K562 (cell line): ENCODE data around the gene MGAT4C. TPM values are rescaled to one million over a fixed set of nuclear protein-coding genes. Genes with fewer than 3 reads are reported as not detected.

Source experiments
- ATAC-seq: fragments of 200-7000 bp; cut with Tn5 transposase; 3 replicates; pipeline ENCODE4 v1.9.1; 2020; ENCODE audit warnings: moderate library complexity
- BruUV-seq: library from RNA; stranded (reverse); fragments of 400-500 nt; replicated peaks from 2 replicates; lab custom pipeline; 2021; lab: Mats Ljungman, UMichigan
- CTCF ChIA-PET: fragments of 300-600 bp; formaldehyde crosslinking; extraction: SDS; loops from one replicate; lab custom pipeline; 2021; ENCODE audit warnings: low intra/inter-chr PET ratio; lab: Yijun Ruan, JAX
- POLR2A ChIA-PET: fragments of 300-600, 350-650 bp; sonication (Branson Sonifier 250); formaldehyde crosslinking; extraction: SDS; loops from one replicate; lab custom pipeline; 2021; ENCODE audit warnings: antibody characterized with exemption, inconsistent platforms; lab: Yijun Ruan, JAX
- DNase-seq, 4 experiments: peaks; one replicate each; pipeline versions ENCODE4 v3.0.0 to v3.0.0-alpha.2; 2011 to 2018; ENCODE audit warnings: low spot score in 3 of 4, mixed read lengths in 3 of 4; ENCODE audit errors: extremely low read depth in 1 of 4
- FAIRE-seq: peaks from 2 replicates; lab custom pipeline; 2011; peaks lifted over from hg19 to GRCh38; lab: Jason Lieb, UNC
- H2AFZ ChIP-seq: 2 replicates; pipeline ENCODE4 v1.6.0; 2011; ENCODE audit warnings: low read depth, low read length, control low read depth, inconsistent platforms
- H3K27ac ChIP-seq: fragments of 200-600 bp; 3 replicates; pipeline ENCODE4 v1.8.0; 2011; ENCODE audit warnings: low read depth, mild to moderate bottlenecking, control low read depth, inconsistent platforms, low read length, moderate library complexity, mixed read lengths; ENCODE audit errors: extremely low read depth
- H3K27me3 ChIP-seq, 2 experiments: fragments of 300-600 bp in 1 of 2; 2 replicates in 1 of 2; 3 replicates in 1 of 2; pipeline versions ENCODE4 v1.6.0 to v1.8.0; 2011; ENCODE audit warnings: inconsistent platforms in 2 of 2, low read length in 2 of 2, mild to moderate bottlenecking in 1 of 2, mixed read lengths in 1 of 2, moderate library complexity in 1 of 2; ENCODE audit not compliant: control insufficient read depth in 2 of 2, insufficient read depth in 2 of 2
- H3K36me3 ChIP-seq: fragments of 300-600 bp; 3 replicates; pipeline ENCODE4 v1.8.0; 2011; ENCODE audit warnings: mild to moderate bottlenecking, low read length, inconsistent platforms; ENCODE audit not compliant: control insufficient read depth, insufficient read depth
- H3K4me1 ChIP-seq, 2 experiments: fragments of 200-600 bp in 1 of 2; replicated peaks in 1 of 2; 2 replicates in 1 of 2; 3 replicates in 1 of 2; pipeline versions ENCODE4 v1.5.1 to v1.8.0; 2011; ENCODE audit warnings: inconsistent platforms in 2 of 2, low read length in 2 of 2, mild to moderate bottlenecking in 1 of 2, mixed read lengths in 1 of 2, moderate library complexity in 1 of 2; ENCODE audit not compliant: control insufficient read depth in 2 of 2, insufficient read depth in 2 of 2
- H3K4me2 ChIP-seq: 2 replicates; pipeline ENCODE4 v1.6.1; 2011; ENCODE audit warnings: low read length, control low read depth, inconsistent platforms, mixed read lengths; ENCODE audit not compliant: insufficient read depth
- H3K4me3 ChIP-seq: fragments of 200-600 bp; sonication (generic), shearing (Covaris generic); 2 replicates; pipeline ENCODE4 v1.5.1; 2016; ENCODE audit warnings: control low read depth, inconsistent platforms
- H3K79me2 ChIP-seq: fragments of 200-600 bp; 3 replicates; pipeline ENCODE4 v1.8.0; 2011; ENCODE audit warnings: low read length, inconsistent platforms; ENCODE audit not compliant: control insufficient read depth, insufficient read depth
- H3K9ac ChIP-seq, 2 experiments: 2 replicates each; pipeline versions ENCODE4 v1.6.0 to v1.6.1; 2011; ENCODE audit warnings: low read depth in 2 of 2, low read length in 2 of 2, control low read depth in 1 of 2, inconsistent platforms in 1 of 2, mild to moderate bottlenecking in 1 of 2, mixed read lengths in 1 of 2; ENCODE audit not compliant: insufficient read depth in 1 of 2
- H3K9me1 ChIP-seq: one replicate; pipeline ENCODE4 v1.6.0; 2011; ENCODE audit warnings: inconsistent platforms, mild to moderate bottlenecking, low read length, moderate library complexity; ENCODE audit not compliant: control insufficient read depth, insufficient read depth
- H3K9me3 ChIP-seq: replicated peaks from 2 replicates; pipeline ENCODE4 v1.5.1; 2011; ENCODE audit warnings: low read depth, low read length, inconsistent platforms; ENCODE audit not compliant: control insufficient read depth, insufficient read depth
- H4K20me1 ChIP-seq: replicated peaks from 2 replicates; pipeline ENCODE4 v1.6.1; 2011; ENCODE audit warnings: low read length, inconsistent platforms, mixed read lengths; ENCODE audit not compliant: control insufficient read depth, insufficient read depth
- ARID3B ChIP-seq: fragments of 250-450 bp; sonication (Bioruptor Pico); IDR thresholded peaks from 2 replicates; pipeline ENCODE4 v1.4.0; 2020; ENCODE audit warnings: borderline replicate concordance
- BHLHE40 ChIP-seq: IDR thresholded peaks from 2 replicates; pipeline ENCODE4 v1.6.1; 2011; ENCODE audit warnings: low read length, improper control_type of control experiment
- CCNT2 ChIP-seq: IDR thresholded peaks from 2 replicates; pipeline ENCODE4 v1.6.1; 2011; ENCODE audit warnings: borderline replicate concordance, low read depth, mild to moderate bottlenecking, moderate library complexity, mixed read lengths, low read length; ENCODE audit not compliant: insufficient read length; ENCODE audit errors: extremely low read depth
- CTBP1 ChIP-seq: fragments of 450-650 bp; IDR thresholded peaks from 2 replicates; pipeline ENCODE4 v1.6.1; 2016; ENCODE audit warnings: borderline replicate concordance
- DEAF1 ChIP-seq: fragments of 450-650 bp; formaldehyde crosslinking; IDR thresholded peaks from 2 replicates; pipeline ENCODE4 v1.4.0; 2020; ENCODE audit warnings: mild to moderate bottlenecking, moderate library complexity
- ESRRA ChIP-seq: fragments of 450-650 bp; IDR thresholded peaks from 2 replicates; pipeline ENCODE4 v1.6.1; 2014; ENCODE audit warnings: low read depth, mild to moderate bottlenecking, moderate library complexity, borderline replicate concordance
- GATA2 ChIP-seq: sonication (generic); formaldehyde crosslinking; IDR thresholded peaks from 2 replicates; pipeline ENCODE4 v1.4.0; 2020; ENCODE audit warnings: mild to moderate bottlenecking, missing genetic modification reagents
- HMBOX1 ChIP-seq: sonication (generic); IDR thresholded peaks from 2 replicates; pipeline ENCODE4 v1.6.1; 2016
- IRF2 ChIP-seq: sonication (generic); formaldehyde crosslinking; IDR thresholded peaks from 2 replicates; pipeline ENCODE4 v1.8.1; 2022; ENCODE audit warnings: mild to moderate bottlenecking, missing genetic modification reagents
- NBN ChIP-seq: fragments of 450-650 bp; IDR thresholded peaks from 2 replicates; pipeline ENCODE4 v1.6.1; 2016; ENCODE audit warnings: low read depth, mild to moderate bottlenecking
- RBFOX2 ChIP-seq: fragments of 200-400 bp; formaldehyde crosslinking; IDR thresholded peaks from 2 replicates; pipeline ENCODE4 v1.6.1; 2017; ENCODE audit warnings: low read depth, mild to moderate bottlenecking, low read length, moderate library complexity
- RBM14 ChIP-seq: fragments of 200-400 bp; formaldehyde crosslinking; IDR thresholded peaks from 2 replicates; pipeline ENCODE4 v1.6.1; 2018; ENCODE audit warnings: low read depth, mild to moderate bottlenecking, low read length, moderate library complexity, borderline replicate concordance; ENCODE audit not compliant: insufficient read depth
- SPI1 ChIP-seq: IDR thresholded peaks from 2 replicates; pipeline ENCODE4 v1.6.1; 2011; ENCODE audit warnings: low read depth, low read length, control low read depth, borderline replicate concordance
- STAT6 ChIP-seq: sonication (generic); formaldehyde crosslinking; IDR thresholded peaks from 2 replicates; pipeline ENCODE4 v1.8.1; 2023; ENCODE audit warnings: mild to moderate bottlenecking, missing genetic modification reagents
- TFAM ChIP-seq: fragments of 250-450 bp; sonication (Bioruptor Pico); conservative IDR thresholded peaks from 2 replicates; pipeline ENCODE4 v1.5.0; 2021; ENCODE audit warnings: mild to moderate bottlenecking, moderate library complexity
- ZC3H4 ChIP-seq: sonication (generic); formaldehyde crosslinking; IDR thresholded peaks from 2 replicates; pipeline ENCODE4 v1.9.0; 2021; ENCODE audit warnings: missing genetic modification reagents, borderline replicate concordance
- in situ Hi-C: fragments of 300-500 bp; cut with MboI; formaldehyde crosslinking; loops from 4 replicates; pipeline ENCODE4 v1.15.0; 2018; ENCODE audit warnings: inconsistent platforms, mixed read lengths
- intact Hi-C: fragments of 100-400 bp; cut with micrococcal nuclease; formaldehyde crosslinking; loops from 2 replicates; pipeline ENCODE4 v1.14.2; 2022
- polyA plus RNA-seq, 8 experiments: library from polyadenylated mRNA; depleted of rRNA in 4 of 8; stranded (reverse) in 5 of 8; unstranded in 3 of 8; fragments of >200 nt; fragmentation: Nextera tagmentation in 2 of 8; fragmentation: Illumina TruSeq in 1 of 8; extraction: Ambion mirVana in 2 of 8; extraction: Trizol in 1 of 8; gene quantifications; 2 replicates each; pipeline versions ENCODE4 v1.2.1 to v1.2.3, GENCODE V29; 2011 to 2014; ENCODE audit warnings: inconsistent platforms in 1 of 8, missing spikeins in 1 of 8
- total RNA-seq, 7 experiments: library from RNA; depleted of rRNA in 6 of 7; stranded (reverse); fragments of >200 nt in 6 of 7; fragmentation: Illumina TruSeq in 2 of 7; extraction: Trizol in 2 of 7; gene quantifications; 2 replicates each; pipeline versions ENCODE4 v1.2.1 to v1.2.3, GENCODE V29; 2011 to 2021; ENCODE audit warnings: low replicate concordance in 1 of 7

MGAT4C gene
- total and polyA plus RNA-seq, 9 of the 15 experiments (the other 6 are each of a cell fraction or from before 2014, with no cell fraction given): not detected

DNA sequence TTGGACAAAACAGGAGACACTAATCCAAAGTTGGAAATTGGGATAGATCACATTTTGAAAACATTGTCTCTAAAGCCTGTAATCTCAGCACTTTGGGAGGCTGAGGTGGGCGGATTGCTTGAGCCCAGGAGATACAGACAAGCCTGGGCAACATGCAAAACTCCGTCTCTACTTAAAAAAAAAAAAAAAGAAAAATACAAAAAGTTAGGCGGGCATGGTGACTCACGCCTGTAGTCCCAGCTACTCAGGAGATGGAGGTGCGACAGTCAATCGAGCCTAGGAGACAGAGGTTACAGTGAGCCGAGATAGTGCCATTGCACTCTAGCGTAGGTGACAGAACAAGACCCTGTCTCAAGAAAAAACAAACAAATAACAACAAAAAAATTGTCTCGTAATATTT is 152.1 kb downstream of the MGAT4C start (continued):
- no peak for TF ChIP-seq STAT6 (CRISPR knock-in tag)

- H4K20me1 ChIP-seq: no peaks in the 10 kb centered on the region
- no peaks in the 10 kb centered on the region for H3K4me1 ChIP-seq
- in situ Hi-C loops (no loop called here), intact Hi-C loops (no loop called here)
- H2AFZ ChIP-seq: no peak overlapping the region
- POLR2A ChIA-PET: no interaction called here
- no peaks in the 10 kb centered on the region for H3K79me2 ChIP-seq
- no peak for FAIRE-seq
- ATAC-seq: no peak
- H3K4me2 ChIP-seq: no peak overlapping the region
- BruUV-seq: no TSS peak
- H3K9me3 ChIP-seq: no peaks in the 10 kb centered on the region
- no peaks in the 10 kb centered on the region for H3K9me1 ChIP-seq
- no peak overlapping the region for H3K4me3 ChIP-seq
- no peak overlapping the region for H3K9ac ChIP-seq
- no peak for DNase-seq
- H3K27me3 ChIP-seq: no peaks in the 10 kb centered on the region
- CTCF ChIA-PET: no interaction called here
- no peak overlapping the region for H3K27ac ChIP-seq
- H3K36me3 ChIP-seq: no peaks in the 10 kb centered on the region
- TF ChIP-seq GATA2 (no peak), RBFOX2 (no peak), SPI1 (no peak), TFAM (CRISPR knock-in tag) (no peak), CTBP1 (no peak), ZC3H4 (CRISPR knock-in tag) (no peak), CCNT2 (no peak), DEAF1 (CRISPR knock-in tag) (no peak), IRF2 (CRISPR knock-in tag) (no peak), NBN (no peak), BHLHE40 (no peak), ARID3B (CRISPR knock-in tag) (no peak), HMBOX1 (no peak), ESRRA (no peak), RBM14 (no peak)
Observed at GRCh38 chr12:86097161-86097560, 159.0 kb downstream of the MGAT4C start.
